ENCODE results near the gene VDAC1.
A peak's percentile ranks its signal among the peaks of the same experiment; 100 is the strongest.

Gene VDAC1

GRCh38 chr5:133950821-133951612 is 53.8 kb downstream of the VDAC1 start:
- Mint-ChIP-seq H3K27ac (no peak overlapping the region), H3K9me3 (no peaks in the 10 kb centered on the region), H3K36me3 (ENCODE audit: low read depth) (peaks cover 19% of the 10 kb centered on the region), H3K4me1 (no peaks in the 10 kb centered on the region), H3K27me3 (ENCODE audit: low read depth) (peaks cover 25% of the 10 kb centered on the region), H3K4me3 (no peak overlapping the region)
- no peak for TF ChIP-seq CTCF (IDR thresholded peaks at IDR 0.05; ENCODE audit: unreplicated experiment in 3 of 3)

GRCh38 chr5:133948721-133949120 is 56.1 kb downstream of the VDAC1 start:
- H3K9me3 Mint-ChIP-seq = no peaks in the 10 kb centered on the region
- TF ChIP-seq CTCF (IDR thresholded peaks at IDR 0.05; ENCODE audit: unreplicated experiment in 3 of 3) = no peak
- H3K27me3 Mint-ChIP-seq (ENCODE audit: low read depth) = peaks cover 31% of the 10 kb centered on the region
- H3K4me1 Mint-ChIP-seq = peaks cover 13% of the 10 kb centered on the region
- H3K4me3 Mint-ChIP-seq = no peak overlapping the region
- H3K27ac Mint-ChIP-seq = no peak overlapping the region
- peaks cover 3% of the 10 kb centered on the region for H3K36me3 Mint-ChIP-seq (ENCODE audit: low read depth)

- no peak overlapping the region for H3K4me3 Mint-ChIP-seq
- H3K27ac Mint-ChIP-seq = peak overlapping the region in 1 of 3 experiments; percentile 41
- no peak for TF ChIP-seq CTCF (IDR thresholded peaks at IDR 0.05; ENCODE audit: unreplicated experiment in 3 of 3)
- no peaks in the 10 kb centered on the region for H3K9me3 Mint-ChIP-seq
- H3K36me3 Mint-ChIP-seq (ENCODE audit: low read depth) = no peaks in the 10 kb centered on the region
- peaks cover 13% of the 10 kb centered on the region for H3K4me1 Mint-ChIP-seq
- H3K27me3 Mint-ChIP-seq (ENCODE audit: low read depth) = peaks cover 31% of the 10 kb centered on the region
These were observed 57.3 kb downstream of the VDAC1 start for GRCh38 chr5:133947431-133947841.

- no peak for TF ChIP-seq CTCF (IDR thresholded peaks at IDR 0.05; ENCODE audit: unreplicated experiment in 3 of 3)
- Mint-ChIP-seq H3K36me3 (ENCODE audit: low read depth) (no peaks in the 10 kb centered on the region), H3K27ac (peak overlapping the region in 1 of 3 experiments; percentile 23), H3K4me3 (no peak overlapping the region), H3K27me3 (ENCODE audit: low read depth) (peaks cover 28% of the 10 kb centered on the region), H3K9me3 (no peaks in the 10 kb centered on the region), H3K4me1 (peaks cover 13% of the 10 kb centered on the region)
These were observed 59.2 kb downstream of the VDAC1 start for GRCh38 chr5:133945568-133945967.

- Mint-ChIP-seq H3K27me3 (ENCODE audit: low read depth) (peaks cover 28% of the 10 kb centered on the region), H3K9me3 (no peaks in the 10 kb centered on the region), H3K27ac (peak overlapping the region; percentile 1 to 72 (median 35)), H3K4me3 (no peak overlapping the region), H3K36me3 (ENCODE audit: low read depth) (no peaks in the 10 kb centered on the region), H3K4me1 (peaks cover 13% of the 10 kb centered on the region)
- peak; percentile 60 to 80 (median 78) for TF ChIP-seq CTCF (IDR thresholded peaks at IDR 0.05; ENCODE audit: unreplicated experiment in 3 of 3)
These were observed 60.3 kb downstream of the VDAC1 start for GRCh38 chr5:133944263-133945185.
